Hypothalamus (tissue), 51 donors: Measurements from ENCODE around the gene HS3ST5.

Experiments
- DNase-seq, 51 donors: peaks; one replicate each; lab custom pipeline; 2025; lab: John Stamatoyannopoulos, UW

The HS3ST5 gene

GRCh38 chr6:114342826-114343781, at the start of gene HS3ST5:
Gene HS3ST5, minus strand, starts transcription at chr6:114343023. Its CDS starts 280,178 bp downstream, at chr6:114062845.
- peak in 48 of 51 donors; percentile 8 to 86 (median 54) for DNase-seq

GRCh38 chr6:114390176-114390575, 47.4 kb upstream of the HS3ST5 start:
- DNase-seq = no peak

- DNase-seq = no peak
These were observed 46.3 kb upstream of the HS3ST5 start for GRCh38 chr6:114389111-114389510.

- DNase-seq = no peak
These were observed 39.6 kb upstream of the HS3ST5 start for GRCh38 chr6:114382406-114382805.

GRCh38 chr6:114377881-114378280, 35.1 kb upstream of the HS3ST5 start:
- no peak for DNase-seq

GRCh38 chr6:114376611-114377175, 33.9 kb upstream of the HS3ST5 start:
- DNase-seq = no peak

GRCh38 chr6:114375541-114376192, 32.8 kb upstream of the HS3ST5 start:
- no peak for DNase-seq

GRCh38 chr6:114367315-114367961, 24.6 kb upstream of the HS3ST5 start:
- DNase-seq = no peak

- no peak for DNase-seq
These were observed 24.1 kb upstream of the HS3ST5 start for GRCh38 chr6:114366899-114367298.

GRCh38 chr6:114364301-114364700, 21.5 kb upstream of the HS3ST5 start:
- no peak for DNase-seq

- DNase-seq = no peak
These were observed 20.1 kb upstream of the HS3ST5 start for GRCh38 chr6:114362957-114363356.

- DNase-seq = no peak
These were observed 19.6 kb upstream of the HS3ST5 start for GRCh38 chr6:114362396-114362795.

- DNase-seq = no peak
These were observed 18.2 kb upstream of the HS3ST5 start for GRCh38 chr6:114361036-114361435.

GRCh38 chr6:114355300-114355699, 12.5 kb upstream of the HS3ST5 start:
- no peak for DNase-seq

GRCh38 chr6:114354482-114354881, 11.7 kb upstream of the HS3ST5 start:
- DNase-seq = no peak

- DNase-seq = no peak
These were observed 3.6 kb upstream of the HS3ST5 start for GRCh38 chr6:114346451-114346850.

- no peak for DNase-seq
These were observed 2.1 kb upstream of the HS3ST5 start for GRCh38 chr6:114344971-114345275.

GRCh38 chr6:114344246-114344970, 1.6 kb upstream of the HS3ST5 start:
- no peak for DNase-seq

- no peak for DNase-seq
These were observed 940 bp upstream of the HS3ST5 start for GRCh38 chr6:114343782-114344144.

- peak in 41 of 51 donors; percentile 3 to 77 (median 45) for DNase-seq
These were observed 567 bp downstream of the HS3ST5 start for GRCh38 chr6:114342086-114342825.
